Cardiac fibroblast (primary cell): ENCODE data around the gene SUN2.

Source experiments
- DNase-seq, 2 donors: peaks; one replicate each; pipeline versions ENCODE4 v3.0.0 to v3.0.0-alpha.2; 2010; ENCODE audit warnings: low read depth in 2 of 2
- H3K4me3 ChIP-seq, 2 donors: replicated peaks in 1 of 2; 1 replicate in 1 of 2; 2 replicates in 1 of 2; pipeline ENCODE4 v1.5.1; 2011; ENCODE audit warnings: low read depth in 2 of 2, low read length in 2 of 2, mild to moderate bottlenecking in 2 of 2, moderate library complexity in 1 of 2
- CTCF ChIP-seq: IDR thresholded peaks from one replicate; pipeline ENCODE4 v1.5.1; 2011; ENCODE audit warnings: low read depth, mild to moderate bottlenecking, low read length, inconsistent platforms

Gene SUN2

GRCh38 chr22:38770257-38770949 lies 14.6 kb upstream of the SUN2 start:
- no peak overlapping the region for H3K4me3 ChIP-seq
- no peak for DNase-seq
- no peak for TF ChIP-seq CTCF

GRCh38 chr22:38768036-38768435 lies 12.2 kb upstream of the SUN2 start:
- no peak overlapping the region for H3K4me3 ChIP-seq
- TF ChIP-seq CTCF = no peak
- DNase-seq = no peak

- H3K4me3 ChIP-seq = no peak overlapping the region
- DNase-seq = no peak
- TF ChIP-seq CTCF = no peak
These were observed 11.5 kb upstream of the SUN2 start for GRCh38 chr22:38767313-38767712.

GRCh38 chr22:38766076-38766777 lies 10.4 kb upstream of the SUN2 start:
- DNase-seq = peak; percentile 63 to 79
- TF ChIP-seq CTCF = peak; percentile 99

GRCh38 chr22:38762551-38762983 lies 6.8 kb upstream of the SUN2 start:
- no peak overlapping the region for H3K4me3 ChIP-seq
- TF ChIP-seq CTCF = no peak
- no peak for DNase-seq

More at GRCh38 chr22:38766076-38766777, 10.4 kb upstream of the SUN2 start:
- no peak overlapping the region for H3K4me3 ChIP-seq

GRCh38 chr22:38761202-38762162 lies 5.7 kb upstream of the SUN2 start:
- no peak overlapping the region for H3K4me3 ChIP-seq
- DNase-seq = no peak
- TF ChIP-seq CTCF = no peak
